B cell (primary cell): Measurements from ENCODE around the gene CAV3. TPM values are rescaled to one million over a fixed set of nuclear protein-coding genes. Genes with fewer than 3 reads are reported as not detected.

Experiments
- ATAC-seq: fragments of 200-7000 bp; cut with Tn5 transposase; one replicate; pipeline ENCODE4 v1.10.0; 2021; ENCODE audit warnings: low read depth, mild to moderate bottlenecking, moderate number of reproducible peaks, moderate library complexity
- CTCF ChIA-PET: fragments of 350-600 bp; sonication (Branson Sonifier 250); formaldehyde crosslinking; loops from one replicate; lab custom pipeline; 2021; ENCODE audit warnings: antibody characterized with exemption, inconsistent platforms; lab: Charles Lee
- POLR2A ChIA-PET: fragments of 350-600 bp; sonication (Branson Sonifier 250); formaldehyde crosslinking; loops from one replicate; lab custom pipeline; 2021; ENCODE audit warnings: antibody characterized with exemption; lab: Charles Lee
- DNase-seq: peaks from one replicate; pipeline ENCODE4 v3.0.0; 2013
- H2AFZ ChIP-seq: 2 replicates; pipeline ENCODE4 v1.6.1; 2012; ENCODE audit warnings: mild to moderate bottlenecking, low read depth, low read length; ENCODE audit not compliant: insufficient read depth, poor library complexity, severe bottlenecking
- H3K27ac ChIP-seq, 2 donors: 1 replicate in 1 of 2; 2 replicates in 1 of 2; pipeline ENCODE4 v1.5.1; 2012 to 2013; ENCODE audit warnings: low read length in 2 of 2, mild to moderate bottlenecking in 2 of 2, moderate library complexity in 1 of 2
- H3K27me3 ChIP-seq, 4 experiments: fragments of 200-600 bp in 1 of 4; sonication (generic) in 1 of 4; replicated peaks in 1 of 4; 1 replicate in 2 of 4; 2 replicates in 2 of 4; pipeline versions ENCODE4 v1.6.1 to v1.7.0; 2013 to 2016; ENCODE audit warnings: low read length in 3 of 4, mild to moderate bottlenecking in 2 of 4, mixed read lengths in 1 of 4, moderate library complexity in 1 of 4; ENCODE audit not compliant: insufficient read depth in 4 of 4, control insufficient read depth in 3 of 4; ENCODE audit errors: control extremely low read depth in 1 of 4
- H3K36me3 ChIP-seq, 2 experiments: replicated peaks in 1 of 2; 1 replicate in 1 of 2; 2 replicates in 1 of 2; pipeline versions ENCODE4 v1.6.1 to v1.7.1; 2013; ENCODE audit warnings: low read length in 1 of 2; ENCODE audit not compliant: insufficient read depth in 2 of 2, control insufficient read depth in 1 of 2; ENCODE audit errors: control extremely low read depth in 1 of 2, extremely low read depth in 1 of 2
- H3K4me1 ChIP-seq, 2 donors: fragments of 200-600 bp in 1 of 2; sonication (generic) in 1 of 2; 1 replicate in 1 of 2; 2 replicates in 1 of 2; pipeline versions ENCODE4 v1.5.1 to v1.6.1; 2013 to 2017; ENCODE audit warnings: low read length in 2 of 2; ENCODE audit not compliant: control insufficient read depth in 2 of 2, insufficient read depth in 2 of 2
- H3K4me2 ChIP-seq: replicated peaks from 2 replicates; pipeline ENCODE3; 2012; ENCODE audit warnings: mild to moderate bottlenecking, low read depth, low read length; ENCODE audit not compliant: poor library complexity, severe bottlenecking
- H3K4me3 ChIP-seq, 5 experiments: fragments of 200-600 bp in 1 of 5; sonication (generic) in 1 of 5; 1 replicate in 3 of 5; 2 replicates in 2 of 5; pipeline versions ENCODE4 v1.5.1 to v1.7.0; 2011 to 2016; ENCODE audit warnings: low read length in 4 of 5, mild to moderate bottlenecking in 4 of 5, low read depth in 2 of 5, control low read depth in 1 of 5, moderate library complexity in 1 of 5; ENCODE audit not compliant: insufficient read depth in 1 of 5; ENCODE audit errors: control extremely low read depth in 1 of 5, extremely low read depth in 1 of 5
- H3K79me2 ChIP-seq: fragments of 200-600 bp; sonication (generic); one replicate; pipeline ENCODE4 v1.6.0; 2016; ENCODE audit warnings: low read length; ENCODE audit not compliant: control insufficient read depth, insufficient read depth
- H3K9ac ChIP-seq: fragments of 200-600 bp; sonication (generic); 2 replicates; pipeline ENCODE4 v1.6.1; 2017; ENCODE audit warnings: mild to moderate bottlenecking, low read length, moderate library complexity
- H3K9me3 ChIP-seq, 3 donors: one replicate each; pipeline versions ENCODE4 v1.6.1 to v1.7.1; 2013; ENCODE audit warnings: low read length in 2 of 3; ENCODE audit not compliant: control insufficient read depth in 2 of 3, insufficient read depth in 1 of 3; ENCODE audit errors: control extremely low read depth in 1 of 3
- H4K20me1 ChIP-seq: 2 replicates; pipeline ENCODE4 v1.6.0; 2012; ENCODE audit warnings: mild to moderate bottlenecking, low read length; ENCODE audit not compliant: insufficient read depth, control insufficient read depth, poor library complexity, severe bottlenecking
- H3K27ac Mint-ChIP-seq: one replicate; pipeline ENCODE4 v1.8.0; 2021; ENCODE audit warnings: mixed read lengths
- H3K27me3 Mint-ChIP-seq: one replicate; pipeline ENCODE4 v1.8.0; 2021; ENCODE audit warnings: mixed read lengths
- H3K4me1 Mint-ChIP-seq: one replicate; pipeline ENCODE4 v1.8.0; 2021; ENCODE audit warnings: mixed read lengths
- H3K4me3 Mint-ChIP-seq: one replicate; pipeline ENCODE4 v1.8.0; 2021; ENCODE audit warnings: mixed read lengths
- H3K9me3 Mint-ChIP-seq: one replicate; pipeline ENCODE4 v1.8.0; 2022; ENCODE audit warnings: mixed read lengths; ENCODE audit not compliant: insufficient read depth
- CTCF ChIP-seq: fragments of 200-600 bp; IDR thresholded peaks from one replicate; pipeline ENCODE4 v1.8.0; 2022; ENCODE audit warnings: antibody characterized with exemption, mild to moderate bottlenecking
- EZH2 ChIP-seq: IDR thresholded peaks from 2 replicates; pipeline ENCODE4 v1.6.1; 2012; ENCODE audit warnings: borderline replicate concordance, low read depth, mild to moderate bottlenecking, moderate library complexity, low read length; ENCODE audit not compliant: insufficient read depth, poor library complexity, severe bottlenecking
- WGBS: methylation state at CpG from one replicate; pipeline ENCODE4 v1.1.5; 2013; ENCODE audit warnings: missing lambda C conversion rate; ENCODE audit not compliant: insufficient coverage; 5-methylcytosine and 5-hydroxymethylcytosine counted together
- intact Hi-C: fragments of 100-400 bp; cut with micrococcal nuclease; formaldehyde crosslinking; loops from one replicate; pipeline ENCODE4 v1.10.0; 2022
- polyA plus RNA-seq: library from polyadenylated mRNA; depleted of rRNA; stranded (reverse); fragments of >200 nt; gene quantifications from 2 replicates; pipeline ENCODE4 v1.2.3, GENCODE V29; 2012
- total RNA-seq, 2 donors: library from RNA; stranded (reverse); fragments of 120-200 nt in 1 of 2; gene quantifications; 1 replicate in 1 of 2; 2 replicates in 1 of 2; pipeline versions ENCODE4 v1.2.3 to v1.2.4, GENCODE V29; 2013 to 2022

Gene CAV3
- total and polyA plus RNA-seq, 2 donors (not counting 1 experiment from before 2014, with no cell fraction given): not detected

DNA sequence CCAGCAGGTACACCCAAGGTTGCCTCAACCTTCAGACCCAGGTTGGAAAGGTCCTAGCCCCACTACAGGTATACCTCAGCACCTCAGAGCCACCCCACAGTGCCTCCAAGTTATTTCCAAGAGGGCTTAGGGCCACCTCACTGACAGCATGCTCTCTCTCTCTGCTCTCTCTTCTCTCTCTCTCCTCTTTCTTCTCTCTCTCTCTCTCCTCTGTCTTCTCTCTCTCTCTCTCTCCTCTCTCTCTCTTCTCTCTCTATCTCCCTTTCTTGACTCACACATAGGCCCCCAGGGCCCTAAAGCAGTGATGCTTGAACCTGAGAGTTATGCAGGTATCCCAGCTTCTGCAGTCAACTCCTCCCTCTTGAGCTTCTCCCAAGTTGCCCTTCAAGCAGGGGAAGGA, 4.2 kb downstream of the CAV3 start:
- no peak overlapping the region for H3K4me3 Mint-ChIP-seq
- H3K4me1 ChIP-seq: no peaks in the 10 kb centered on the region
- TF ChIP-seq EZH2 (no peak), CTCF (no peak)
- H3K4me1 Mint-ChIP-seq: no peaks in the 10 kb centered on the region
- ATAC-seq: no peak
- H3K27ac Mint-ChIP-seq: no peak overlapping the region
- H3K36me3 ChIP-seq: no peaks in the 10 kb centered on the region
- H3K27me3 Mint-ChIP-seq: peaks cover 13% of the 10 kb centered on the region
- H4K20me1 ChIP-seq: no peaks in the 10 kb centered on the region
- no peak overlapping the region for H3K4me3 ChIP-seq
- no peak overlapping the region for H2AFZ ChIP-seq
- H3K4me2 ChIP-seq: no peak overlapping the region
- H3K9me3 Mint-ChIP-seq: no peaks in the 10 kb centered on the region
- no peak for DNase-seq
- H3K9me3 ChIP-seq: peaks cover 0 to 6% (median 0%) of the 10 kb centered on the region in 3 donors
- H3K27me3 ChIP-seq: no peaks in the 10 kb centered on the region
- ChIA-PET POLR2A (no interaction called here), CTCF (no interaction called here)
- intact Hi-C loops: no loop called here
- no peak overlapping the region for H3K9ac ChIP-seq
- H3K79me2 ChIP-seq: no peaks in the 10 kb centered on the region
- no peak overlapping the region for H3K27ac ChIP-seq

DNA sequence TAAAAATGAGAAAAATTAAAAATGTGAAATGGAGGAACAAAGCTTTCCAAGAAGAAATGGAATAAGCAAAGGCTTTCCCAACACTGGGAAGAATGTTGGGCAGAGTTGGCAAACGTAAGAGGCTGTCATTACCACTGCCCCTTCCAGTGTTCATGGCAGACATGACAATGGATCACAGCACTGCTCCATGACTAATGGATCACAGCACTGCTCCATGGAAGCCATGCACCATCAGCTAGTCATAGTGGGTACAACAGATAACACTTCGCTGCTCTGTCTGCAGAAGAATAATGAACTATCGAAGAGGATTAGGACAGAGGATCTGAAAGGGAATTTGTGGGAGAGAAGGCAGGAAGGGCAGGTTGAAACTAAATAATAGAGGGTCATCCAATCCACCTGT, 5.0 kb downstream of the CAV3 start:
- Histone ChIP-seq H3K9ac (no peak overlapping the region), H4K20me1 (no peaks in the 10 kb centered on the region), H3K27me3 (no peaks in the 10 kb centered on the region), H2AFZ (no peak overlapping the region), H3K4me2 (no peak overlapping the region), H3K36me3 (no peaks in the 10 kb centered on the region), H3K4me1 (no peaks in the 10 kb centered on the region), H3K27ac (no peak overlapping the region), H3K4me3 (no peak overlapping the region), H3K9me3 (peaks cover 0 to 6% (median 0%) of the 10 kb centered on the region in 3 donors), H3K79me2 (no peaks in the 10 kb centered on the region)
- ChIA-PET POLR2A (no interaction called here), CTCF (no interaction called here)
- DNase-seq: no peak
- H3K4me3 Mint-ChIP-seq: no peak overlapping the region
- ATAC-seq: no peak
- no peaks in the 10 kb centered on the region for H3K9me3 Mint-ChIP-seq
- no peak overlapping the region for H3K27ac Mint-ChIP-seq
- H3K4me1 Mint-ChIP-seq: no peaks in the 10 kb centered on the region
- peaks cover 13% of the 10 kb centered on the region for H3K27me3 Mint-ChIP-seq
- WGBS: 88% methylated on average over 3 of the region's 3 CpGs
- intact Hi-C loops: no loop called here
- TF ChIP-seq CTCF: no peak
- no peak for TF ChIP-seq EZH2
